Spinal cord (tissue), 10 donors: Measurements from ENCODE around the gene THAP7. TPM values are rescaled to one million over a fixed set of nuclear protein-coding genes. Genes with fewer than 3 reads are reported as not detected.

ENCODE experiments used
- DNase-seq, 6 donors: peaks; one replicate each; pipeline versions ENCODE4 v3.0.0 to v3.0.0-alpha.2; 2013 to 2015; ENCODE audit warnings: low spot score in 6 of 6, low read depth in 4 of 6
- H3K27ac ChIP-seq: one replicate; pipeline ENCODE4 v1.5.1; 2013; ENCODE audit warnings: low read depth, low read length, control low read depth
- H3K27me3 ChIP-seq: one replicate; pipeline ENCODE4 v1.6.1; 2013; ENCODE audit warnings: low read length; ENCODE audit not compliant: control insufficient read depth, insufficient read depth
- H3K36me3 ChIP-seq: one replicate; pipeline ENCODE4 v1.6.1; 2013; ENCODE audit warnings: low read length; ENCODE audit not compliant: control insufficient read depth, insufficient read depth
- H3K4me1 ChIP-seq: one replicate; pipeline ENCODE4 v1.6.1; 2013; ENCODE audit warnings: low read length; ENCODE audit not compliant: control insufficient read depth, insufficient read depth
- H3K4me3 ChIP-seq: one replicate; pipeline ENCODE4 v1.5.1; 2013; ENCODE audit warnings: low read depth, low read length, control low read depth
- H3K9me3 ChIP-seq: one replicate; pipeline ENCODE4 v1.6.1; 2013; ENCODE audit warnings: low read length; ENCODE audit not compliant: control insufficient read depth, insufficient read depth
- WGBS: methylation state at CpG from one replicate; pipeline ENCODE4 v1.1.5; 2013; ENCODE audit warnings: missing lambda C conversion rate; ENCODE audit not compliant: insufficient coverage; 5-methylcytosine and 5-hydroxymethylcytosine counted together
- polyA plus RNA-seq, 2 donors: library from polyadenylated mRNA; unstranded; fragments of 120-200 nt; gene quantifications; one replicate each; pipeline ENCODE4 v1.2.1, GENCODE V29; 2013; ENCODE audit not compliant: insufficient read length in 2 of 2
- total RNA-seq, 2 donors: library from RNA; depleted of rRNA in 1 of 2; stranded (reverse); fragments of 120-200 nt in 1 of 2; fragments of >200 nt in 1 of 2; gene quantifications; one replicate each; pipeline versions ENCODE4 v1.2.3 to v1.2.4, GENCODE V29; 2013 to 2014
- donor health status: healthy.

THAP7 gene
- total and polyA plus RNA-seq, 4 donors, result 15.1 to 37.2 (median 30.1) TPM

DNA sequence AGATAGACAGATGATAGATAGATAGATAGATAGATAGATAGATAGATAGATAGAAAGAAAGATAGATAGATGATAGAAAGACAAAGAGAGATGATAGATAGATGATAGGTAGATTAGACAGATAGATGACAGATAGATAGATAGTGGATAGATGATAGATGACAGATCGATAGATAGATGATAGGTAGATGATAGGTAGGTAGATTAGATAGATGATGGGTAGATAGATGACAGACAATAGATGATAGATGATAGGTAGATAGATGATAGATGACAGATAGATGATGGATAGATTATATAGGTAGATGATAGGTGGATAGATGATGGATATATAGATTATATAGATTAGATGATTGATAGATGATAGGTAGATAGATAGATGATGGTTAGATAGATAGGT is 15.6 kb downstream of the THAP7 start:
- no peak for DNase-seq
- Histone ChIP-seq H3K4me3 (no peak overlapping the region), H3K36me3 (peaks cover 68% of the 10 kb centered on the region), H3K9me3 (no peaks in the 10 kb centered on the region), H3K27ac (no peak overlapping the region), H3K4me1 (peaks cover 17% of the 10 kb centered on the region), H3K27me3 (no peaks in the 10 kb centered on the region)
- WGBS, result 100% methylated on average over 1 of the region's 1 CpG

DNA sequence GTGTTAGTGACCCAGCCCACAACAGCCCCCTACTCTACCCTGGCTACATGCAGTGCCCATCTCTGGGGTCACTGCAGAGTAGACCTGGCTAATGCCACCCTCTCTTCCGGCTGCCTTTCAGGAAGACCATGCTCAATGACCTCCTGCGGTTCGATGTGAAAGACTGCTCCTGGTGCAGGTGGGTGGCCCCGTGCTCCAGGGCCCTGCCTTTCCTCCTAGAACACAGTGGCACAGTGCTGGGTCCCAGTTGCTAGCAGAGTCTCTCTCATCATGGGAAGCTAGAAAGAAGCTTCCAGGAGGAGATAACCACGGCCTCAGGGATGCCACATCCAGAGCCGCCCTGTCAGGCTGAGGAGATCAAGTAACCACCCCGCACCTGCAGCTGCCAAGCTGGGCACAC is 16.2 kb downstream of the THAP7 start:
- 97% methylated on average over 7 of the region's 7 CpGs for WGBS
- Histone ChIP-seq H3K36me3 (peaks cover 61% of the 10 kb centered on the region), H3K9me3 (no peaks in the 10 kb centered on the region), H3K4me3 (no peak overlapping the region), H3K27me3 (no peaks in the 10 kb centered on the region), H3K27ac (no peak overlapping the region), H3K4me1 (peaks cover 24% of the 10 kb centered on the region)
- DNase-seq, result no peak

DNA sequence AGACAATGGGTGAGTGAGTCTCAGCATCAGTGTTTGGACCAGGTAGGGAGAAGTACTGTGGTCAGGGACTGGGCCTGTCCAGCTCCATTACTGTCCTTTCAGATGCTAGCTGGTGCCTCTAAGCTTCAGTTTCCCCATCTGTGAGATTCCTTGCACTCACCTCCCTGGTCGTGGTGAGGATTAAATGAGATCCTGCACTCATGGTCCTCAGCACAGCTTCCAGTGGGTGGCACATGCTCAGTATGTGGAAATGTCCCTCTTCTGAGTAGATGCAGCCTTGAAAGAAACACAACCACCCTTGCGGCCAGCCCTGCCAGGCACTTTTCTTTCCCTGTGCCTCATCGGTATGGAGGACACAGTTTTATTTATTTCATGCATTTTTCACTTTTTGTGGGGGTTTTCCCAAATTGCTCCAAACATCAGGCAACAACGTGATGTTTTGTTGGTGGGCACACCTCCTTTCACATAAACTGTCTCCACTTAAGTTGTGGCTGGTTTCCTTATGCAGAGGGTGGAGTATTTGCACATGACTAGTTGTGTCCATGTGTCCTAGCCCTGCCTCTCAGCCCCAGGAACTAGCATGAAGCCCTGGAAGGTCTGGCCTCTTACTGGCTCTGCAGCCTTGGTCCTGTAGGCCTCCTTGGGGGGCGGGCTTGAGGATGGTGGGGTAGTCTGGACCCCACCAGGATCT is 18.7 kb downstream of the THAP7 start:
- no peaks in the 10 kb centered on the region for H3K27me3 ChIP-seq
- H3K27ac ChIP-seq, result no peak overlapping the region
- no peak for DNase-seq
- 95% methylated on average over 4 of the region's 5 CpGs for WGBS
- H3K36me3 ChIP-seq, result peaks cover 37% of the 10 kb centered on the region
- no peaks in the 10 kb centered on the region for H3K9me3 ChIP-seq
- H3K4me1 ChIP-seq, result peaks cover 43% of the 10 kb centered on the region
- H3K4me3 ChIP-seq, result peak overlapping the region; percentile 87

DNA sequence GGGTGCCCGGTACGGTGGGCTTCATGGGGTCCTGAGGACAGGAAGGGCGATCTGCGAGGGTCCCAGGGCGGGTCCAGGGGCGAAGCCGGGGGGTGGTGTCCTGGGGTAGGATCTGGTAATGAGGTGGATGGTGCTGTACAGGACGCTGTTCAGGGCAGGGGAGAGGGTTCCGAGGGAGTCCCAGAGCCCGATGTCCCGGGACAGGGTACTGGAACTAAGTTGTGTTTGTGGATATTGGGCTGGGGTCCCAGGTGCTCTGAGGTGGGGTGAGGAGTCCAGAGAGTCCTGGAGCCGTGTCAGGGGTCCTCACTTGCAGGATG is 19.4 kb downstream of the THAP7 start:
- Histone ChIP-seq H3K9me3 (no peaks in the 10 kb centered on the region), H3K4me1 (peaks cover 43% of the 10 kb centered on the region), H3K36me3 (peaks cover 31% of the 10 kb centered on the region), H3K27ac (peak overlapping the region; percentile 40), H3K27me3 (no peaks in the 10 kb centered on the region), H3K4me3 (peak overlapping the region; percentile 87)
- 1% methylated on average over 12 of the region's 12 CpGs for WGBS
- DNase-seq, result no peak

DNA sequence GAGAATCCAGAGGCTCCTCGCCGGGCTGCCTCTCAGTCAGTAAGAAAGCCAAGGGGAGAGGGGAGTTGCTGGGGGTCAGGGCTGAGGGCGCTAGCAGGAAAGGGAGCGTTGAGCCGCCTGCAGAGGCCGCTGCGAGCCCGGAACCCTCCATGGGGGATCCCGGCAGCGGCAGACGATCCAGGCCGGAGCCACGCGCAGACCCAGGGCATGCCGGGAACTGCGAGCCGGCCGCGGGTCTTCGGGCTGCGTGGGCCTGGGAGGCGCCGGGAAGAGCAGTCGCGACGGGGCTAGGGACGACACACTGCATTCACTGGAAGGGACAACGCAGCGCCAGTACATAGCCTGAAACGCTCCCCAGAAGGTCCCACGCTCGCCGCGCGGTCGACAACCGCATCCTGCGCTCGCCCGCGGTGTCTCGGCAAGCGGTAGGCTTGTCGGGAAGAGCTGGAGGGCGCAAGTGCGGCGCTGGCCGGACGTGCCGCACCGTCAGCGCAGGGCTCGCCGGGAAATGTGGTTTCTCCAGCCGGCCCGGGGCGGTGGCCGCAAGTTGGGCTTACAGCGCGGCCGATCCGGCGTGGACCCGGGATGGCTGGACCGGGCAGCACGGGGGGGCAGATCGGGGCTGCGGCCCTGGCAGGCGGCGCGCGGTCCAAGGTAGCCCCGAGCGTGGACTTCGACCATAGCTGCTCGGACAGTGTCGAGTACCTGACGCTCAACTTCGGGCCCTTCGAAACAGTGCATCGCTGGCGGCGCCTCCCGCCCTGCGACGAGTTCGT is 19.9 kb downstream of the THAP7 start, which contains the start of gene LZTR1:
LZTR1 (plus strand) TSS at position 511 of the 776 bp plus-strand sequence; CDS start at position 586, 75 bp downstream.
- DNase-seq, result peak; percentile 65 to 95 (median 84)
- Histone ChIP-seq H3K36me3 (peaks cover 27% of the 10 kb centered on the region), H3K4me1 (peaks cover 43% of the 10 kb centered on the region), H3K4me3 (peak within 1 kb of the TSS; percentile 87), H3K9me3 (no peaks in the 10 kb centered on the region), H3K27me3 (no peaks in the 10 kb centered on the region), H3K27ac (peak within 1 kb of the TSS; percentile 91)
- under 1% methylated on average over 87 of the region's 87 CpGs for WGBS

DNA sequence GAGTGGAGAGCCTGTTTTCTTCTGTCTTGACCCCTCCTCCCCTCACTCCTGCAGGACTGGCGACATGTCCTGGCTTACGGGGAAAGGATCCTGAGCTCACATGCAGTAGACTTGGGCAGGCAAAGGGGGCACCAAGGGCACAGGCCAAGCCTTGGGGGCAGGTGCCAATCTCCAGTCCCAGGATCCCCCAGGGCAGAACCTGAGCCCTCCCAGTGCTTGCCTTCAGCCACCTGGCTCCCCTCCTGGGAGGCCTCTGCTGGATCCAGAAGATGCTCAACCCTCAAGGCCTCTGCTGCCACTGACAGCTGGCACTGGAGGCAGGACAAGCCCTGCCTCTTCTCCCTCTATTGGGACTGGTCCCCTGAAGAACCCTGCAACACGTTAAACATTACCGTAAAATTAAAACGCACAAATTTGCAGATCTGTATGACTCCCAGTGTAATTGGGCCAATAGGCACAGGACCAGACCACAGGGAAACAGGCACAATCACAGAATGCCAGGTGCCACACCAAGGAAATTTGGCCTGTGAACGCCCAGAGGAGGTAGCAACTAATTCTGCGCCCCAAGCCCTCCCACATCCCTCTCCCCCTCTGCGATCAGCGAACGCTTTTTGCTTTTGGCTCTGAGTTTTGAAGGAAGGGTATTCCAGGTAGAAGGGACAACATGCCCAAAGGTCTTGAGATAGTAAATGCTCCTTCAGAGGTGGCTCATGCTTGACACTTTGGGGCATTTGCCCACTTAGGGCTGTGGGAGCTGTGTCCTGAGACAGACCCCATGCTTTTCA is 20.8 kb downstream of the THAP7 start:
- no peaks in the 10 kb centered on the region for H3K27me3 ChIP-seq
- DNase-seq, result no peak
- H3K4me3 ChIP-seq, result peak overlapping the region; percentile 87
- H3K27ac ChIP-seq, result peak overlapping the region; percentile 91
- no peaks in the 10 kb centered on the region for H3K9me3 ChIP-seq
- peaks cover 34% of the 10 kb centered on the region for H3K36me3 ChIP-seq
- H3K4me1 ChIP-seq, result peaks cover 43% of the 10 kb centered on the region
- WGBS, result 93% methylated on average over 4 of the region's 10 CpGs

DNA sequence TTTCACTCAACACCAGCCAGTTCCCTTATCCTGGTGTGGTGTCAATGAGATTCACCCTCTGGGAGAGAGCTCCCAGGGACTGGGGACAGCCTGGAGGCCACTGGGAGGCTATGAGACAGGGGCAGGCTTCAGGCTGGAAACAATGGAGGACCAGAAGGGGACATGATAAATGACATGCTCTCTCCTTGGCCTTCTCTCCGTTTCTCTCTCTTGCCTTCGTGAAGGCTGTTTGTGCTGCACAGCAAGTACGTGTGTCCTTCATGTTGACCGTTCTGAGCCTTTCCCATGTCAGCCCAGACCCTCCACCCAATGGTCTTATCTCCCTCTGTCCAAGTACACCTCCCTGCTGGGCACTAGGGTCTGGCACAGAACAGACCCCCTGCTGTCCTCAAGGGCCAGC is 21.4 kb downstream of the THAP7 start:
- Histone ChIP-seq H3K36me3 (peaks cover 35% of the 10 kb centered on the region), H3K4me1 (peaks cover 43% of the 10 kb centered on the region), H3K4me3 (no peak overlapping the region), H3K9me3 (no peaks in the 10 kb centered on the region), H3K27ac (no peak overlapping the region), H3K27me3 (no peaks in the 10 kb centered on the region)
- 62% methylated on average over 4 of the region's 4 CpGs for WGBS
- no peak for DNase-seq

DNA sequence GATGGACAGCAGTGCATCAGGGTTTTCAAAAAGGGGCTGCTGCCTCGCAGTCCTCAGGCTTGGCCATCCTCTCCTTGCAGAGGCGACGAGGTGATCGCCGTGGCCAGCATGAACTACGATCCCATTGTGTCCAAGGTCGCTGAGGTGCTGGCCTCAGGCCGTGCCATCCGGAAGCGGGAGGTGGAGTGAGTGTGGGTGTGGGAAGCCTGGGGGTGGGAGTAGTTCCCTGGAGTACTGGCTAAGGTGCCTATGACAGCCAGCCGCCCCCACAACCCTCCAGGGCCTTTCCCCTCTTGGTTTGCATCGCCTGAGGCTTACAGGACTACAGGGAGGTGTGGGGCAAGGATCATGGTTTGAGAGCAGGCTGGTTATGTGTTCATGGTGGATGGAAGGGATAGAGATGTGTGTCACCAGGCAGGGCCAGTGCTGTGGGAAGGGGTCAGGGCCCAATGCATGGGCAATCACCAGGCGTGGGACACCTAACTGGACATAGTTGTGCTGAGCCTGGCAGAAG is 21.9 kb downstream of the THAP7 start:
- Histone ChIP-seq H3K27me3 (no peaks in the 10 kb centered on the region), H3K36me3 (peaks cover 32% of the 10 kb centered on the region), H3K27ac (no peak overlapping the region), H3K4me3 (peak overlapping the region; percentile 28), H3K9me3 (no peaks in the 10 kb centered on the region), H3K4me1 (peaks cover 43% of the 10 kb centered on the region)
- 32% methylated on average over 11 of the region's 13 CpGs for WGBS
- DNase-seq, result no peak

DNA sequence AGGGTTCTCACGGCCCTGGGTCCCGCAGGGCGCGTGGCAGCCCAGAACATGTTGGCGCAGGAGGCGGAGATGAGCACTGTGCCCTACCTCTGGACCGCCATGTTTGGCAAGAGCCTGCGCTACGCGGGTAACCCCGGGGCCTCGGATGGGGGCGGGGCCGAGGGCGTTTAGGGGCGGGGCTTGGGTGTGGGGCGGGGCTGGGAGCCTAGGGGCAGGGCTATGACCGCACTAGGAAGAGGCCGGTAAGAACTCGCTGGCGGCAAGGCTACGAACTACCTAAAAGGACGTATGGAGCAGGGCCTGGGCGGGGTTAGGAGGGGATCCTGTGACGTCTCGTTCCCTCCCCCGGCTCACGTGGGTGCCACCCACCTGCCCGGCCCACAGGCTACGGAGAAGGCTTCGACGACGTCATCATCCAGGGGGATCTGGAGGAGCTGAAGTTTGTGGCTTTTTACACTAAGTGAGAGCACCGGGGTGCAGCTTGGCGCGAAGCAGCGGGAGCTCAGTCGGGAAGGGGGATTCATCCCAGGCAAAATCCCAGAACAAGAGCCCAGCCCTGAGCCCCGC is 22.6 kb downstream of the THAP7 start:
- H3K9me3 ChIP-seq, result no peaks in the 10 kb centered on the region
- peak in 2 of 6 donors; percentile 67 to 82 for DNase-seq
- no peaks in the 10 kb centered on the region for H3K27me3 ChIP-seq
- WGBS, result 7% methylated on average over 38 of the region's 39 CpGs
- H3K36me3 ChIP-seq, result peaks cover 26% of the 10 kb centered on the region
- no peak overlapping the region for H3K27ac ChIP-seq
- peak overlapping the region; percentile 28 for H3K4me3 ChIP-seq
- peaks cover 43% of the 10 kb centered on the region for H3K4me1 ChIP-seq
